HG03159 (cell line): ENCODE measurements around the gene PTPRM.

Experiments
- ATAC-seq: cut with Tn5 transposase; IDR thresholded peaks from one replicate; pipeline ENCODE4 v1.9.1; 2021; ENCODE audit warnings: mild to moderate bottlenecking, moderate library complexity; ENCODE audit not compliant: unreplicated experiment

PTPRM gene

DNA sequence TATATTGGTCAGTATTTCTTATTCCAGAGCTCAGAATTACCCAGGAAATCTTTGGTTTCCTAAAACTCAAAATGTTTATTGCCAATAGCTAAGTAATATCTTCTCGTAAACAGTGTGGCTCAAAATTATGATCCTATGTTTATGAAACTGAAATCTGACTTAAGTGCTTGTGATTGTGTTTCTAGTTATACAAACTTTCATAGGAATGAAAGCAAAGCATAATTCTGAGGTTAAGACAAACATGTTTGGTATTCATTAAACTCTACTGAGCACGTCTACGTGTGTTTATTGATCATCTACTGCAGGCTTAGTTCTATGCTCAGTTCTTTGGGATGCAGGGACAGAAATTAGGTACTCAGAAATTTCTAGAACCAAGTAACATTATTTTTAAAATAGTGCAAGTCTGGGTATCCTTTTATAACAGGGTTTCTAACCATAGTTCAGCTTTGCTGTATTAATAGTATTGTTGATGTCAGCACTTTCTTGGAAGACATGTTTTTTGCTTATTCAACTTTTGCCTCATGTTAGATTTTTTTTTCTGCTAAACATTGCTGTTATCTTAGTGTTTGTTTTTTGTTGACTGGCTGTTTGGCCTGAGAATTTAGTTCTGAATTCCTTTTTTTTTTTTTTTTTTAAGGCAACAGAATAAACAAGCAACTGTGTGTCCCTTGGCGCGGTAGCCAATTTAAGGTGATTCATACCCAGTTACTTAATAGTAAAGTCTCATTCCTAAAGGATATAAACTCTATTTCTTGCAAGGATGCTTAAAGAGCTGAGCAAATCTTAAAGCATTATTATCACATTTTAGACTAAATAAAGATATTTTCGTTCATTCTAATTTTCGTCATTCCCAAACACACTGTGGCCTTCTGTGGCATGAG, 31.3 kb downstream of the PTPRM start:
- no peak for ATAC-seq

DNA sequence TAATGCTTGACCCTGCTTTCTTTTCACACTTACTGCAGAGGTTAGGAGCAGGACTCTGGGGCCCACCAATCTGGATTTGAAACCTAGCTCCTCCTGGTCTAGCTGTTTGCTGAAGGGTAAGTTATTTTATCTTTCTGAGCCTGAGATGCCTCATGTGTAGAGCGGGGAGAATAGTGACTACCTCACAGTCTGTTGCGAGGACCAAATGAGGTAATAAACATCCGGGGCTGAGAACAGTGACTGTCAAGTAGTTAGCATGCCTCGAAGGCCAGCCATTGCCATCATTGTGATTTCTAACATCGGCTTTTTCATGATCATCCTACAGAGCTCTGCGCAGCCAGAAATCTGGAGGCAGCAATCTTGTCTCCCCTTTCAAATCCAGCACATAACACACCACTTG, 32.9 kb downstream of the PTPRM start:
- no peak for ATAC-seq

DNA sequence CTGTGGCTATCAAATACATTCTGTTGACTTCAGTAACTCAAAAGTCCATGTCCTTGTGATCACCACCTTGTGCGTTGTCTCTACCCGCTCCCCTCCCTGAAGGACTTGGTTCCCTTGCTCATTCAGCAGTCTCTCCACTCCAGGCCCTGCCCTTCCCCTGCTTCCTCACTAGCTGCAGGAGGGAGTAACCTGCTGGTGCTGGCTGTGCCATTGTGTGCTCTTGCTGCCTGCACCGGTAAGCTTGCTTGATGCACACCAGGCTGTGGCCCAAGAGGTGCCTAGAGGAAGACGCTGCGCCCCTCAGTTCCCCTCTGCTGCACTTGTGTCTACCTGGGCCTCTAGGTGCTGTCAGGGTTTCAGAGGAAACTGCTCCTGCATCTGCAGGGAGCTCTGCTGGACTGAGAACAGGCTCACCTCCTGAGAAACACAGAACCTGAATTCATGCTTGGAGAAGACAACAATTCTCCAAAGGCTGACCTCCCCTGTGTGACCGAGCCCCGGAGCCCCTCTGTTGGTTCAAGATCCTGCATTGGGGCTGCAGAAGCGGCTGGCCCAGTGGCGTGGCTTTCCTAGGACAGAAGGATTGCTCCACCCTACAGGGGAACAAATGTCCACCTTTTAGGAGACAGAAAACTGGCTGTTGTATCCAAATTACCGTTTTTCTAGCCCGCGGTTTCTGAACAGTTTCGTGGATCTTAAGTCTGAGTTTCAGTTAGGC, 33.6 kb downstream of the PTPRM start:
- no peak for ATAC-seq

DNA sequence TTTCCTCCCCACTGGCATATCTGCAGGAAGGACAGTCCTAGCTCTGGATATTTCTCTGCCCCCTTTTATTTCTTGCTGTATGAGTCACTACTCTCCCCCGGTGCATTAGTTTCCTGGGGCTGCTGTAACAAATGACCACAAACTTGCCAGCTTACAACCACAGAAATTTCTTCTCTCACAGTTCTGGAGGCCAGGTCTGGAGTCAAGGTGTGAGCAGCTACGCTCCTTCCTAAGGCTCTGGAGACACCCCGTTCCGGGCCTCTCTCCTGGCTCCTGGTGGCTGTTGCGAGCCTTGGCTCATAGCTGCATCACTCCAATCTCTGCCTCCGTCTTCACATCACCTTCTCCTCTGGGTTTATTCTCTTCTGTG, 34.1 kb downstream of the PTPRM start:
- no peak for ATAC-seq

DNA sequence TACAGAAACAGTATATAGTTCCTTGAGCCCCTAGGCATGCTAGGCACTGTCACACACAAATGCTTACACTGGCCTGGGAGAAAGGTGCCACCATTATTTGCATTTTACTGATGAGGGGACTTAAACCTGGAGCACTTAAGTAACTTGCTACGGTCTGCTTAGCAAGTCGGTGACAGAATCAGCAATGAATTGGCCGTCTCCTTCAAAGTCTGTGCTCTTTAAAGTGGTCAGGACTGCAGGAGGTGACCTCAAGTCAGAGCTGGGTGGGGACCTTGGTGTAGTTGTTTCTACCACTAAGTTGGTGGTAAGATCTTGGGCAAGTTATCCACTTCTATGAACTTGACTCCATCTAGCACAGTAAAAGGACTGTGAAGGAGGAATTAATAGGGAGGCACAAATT, 34.8 kb downstream of the PTPRM start:
- ATAC-seq, result no peak

DNA sequence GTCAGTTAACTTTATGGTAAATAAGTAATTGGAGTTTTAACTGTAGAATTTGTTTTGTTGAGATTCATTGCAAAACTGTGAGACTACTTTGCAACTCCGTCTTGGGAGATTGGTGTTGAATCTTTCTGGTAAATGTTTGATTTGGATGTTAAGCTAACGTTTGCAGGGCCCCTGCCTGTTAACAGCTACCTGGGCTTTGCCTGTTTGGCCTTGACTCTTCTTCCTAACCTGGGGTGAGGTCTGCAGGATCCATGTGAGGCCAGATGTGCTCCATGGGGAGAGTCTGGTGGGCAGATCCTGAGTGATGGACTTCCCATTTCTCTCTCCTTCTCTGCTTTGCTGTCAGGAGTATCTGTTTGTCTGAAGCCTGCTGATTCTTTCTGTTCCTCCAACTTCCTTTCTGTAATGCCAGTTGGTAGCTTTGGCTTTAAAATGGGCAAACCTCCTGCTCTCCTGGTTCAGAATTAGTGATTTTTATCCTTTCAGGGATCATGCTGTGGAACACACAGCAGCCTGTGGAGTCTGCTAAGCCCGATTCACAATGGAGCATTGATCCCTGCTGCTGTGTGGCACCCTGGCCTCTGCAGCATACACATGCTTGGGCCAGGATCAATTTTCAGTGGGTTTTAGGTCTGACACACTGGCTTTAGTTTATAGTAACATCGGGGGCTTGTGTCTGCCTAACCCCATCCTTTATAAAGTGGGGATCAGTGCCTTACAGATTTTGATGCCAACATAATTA, 36.3 kb downstream of the PTPRM start:
- no peak for ATAC-seq

DNA sequence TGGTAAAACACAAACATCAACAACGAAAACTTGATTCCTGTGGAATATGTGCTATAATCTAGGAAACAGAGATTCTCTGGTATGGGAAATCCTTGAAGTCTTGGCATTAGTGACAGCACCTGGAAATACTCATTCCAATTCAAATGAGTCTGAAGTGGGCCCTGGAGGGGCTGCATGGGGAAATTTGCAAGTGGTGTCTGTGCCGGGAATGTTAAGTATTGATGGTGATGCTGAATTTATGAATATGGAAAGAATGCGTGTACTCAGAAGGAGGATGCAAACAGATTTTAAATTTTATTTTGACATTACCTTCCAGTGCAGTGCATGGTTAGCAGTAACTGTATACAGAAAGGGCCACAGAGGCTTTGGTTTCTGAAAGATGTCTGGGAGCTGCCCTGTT, 37.2 kb downstream of the PTPRM start:
- ATAC-seq, result no peak

DNA sequence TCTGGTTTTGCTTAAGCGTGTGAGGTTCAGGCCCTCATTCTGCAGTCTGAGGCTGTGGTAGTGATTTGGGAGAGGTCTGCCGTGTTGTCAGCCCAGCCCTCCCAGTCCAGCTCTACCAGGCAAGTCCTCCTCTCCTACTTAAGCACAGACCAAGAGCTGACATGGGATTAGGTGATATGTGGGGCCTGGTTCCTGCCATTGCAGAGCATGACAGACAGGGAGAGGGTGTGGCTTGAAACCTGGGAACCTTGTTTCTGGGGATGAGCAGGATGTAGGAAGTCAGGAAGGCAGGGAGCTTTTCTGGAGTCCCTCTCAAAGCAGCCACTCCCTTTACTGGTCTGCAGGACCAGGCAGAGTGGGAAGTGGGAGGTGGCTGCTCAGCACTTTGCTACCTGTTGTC, 38.6 kb downstream of the PTPRM start:
- ATAC-seq, result no peak

DNA sequence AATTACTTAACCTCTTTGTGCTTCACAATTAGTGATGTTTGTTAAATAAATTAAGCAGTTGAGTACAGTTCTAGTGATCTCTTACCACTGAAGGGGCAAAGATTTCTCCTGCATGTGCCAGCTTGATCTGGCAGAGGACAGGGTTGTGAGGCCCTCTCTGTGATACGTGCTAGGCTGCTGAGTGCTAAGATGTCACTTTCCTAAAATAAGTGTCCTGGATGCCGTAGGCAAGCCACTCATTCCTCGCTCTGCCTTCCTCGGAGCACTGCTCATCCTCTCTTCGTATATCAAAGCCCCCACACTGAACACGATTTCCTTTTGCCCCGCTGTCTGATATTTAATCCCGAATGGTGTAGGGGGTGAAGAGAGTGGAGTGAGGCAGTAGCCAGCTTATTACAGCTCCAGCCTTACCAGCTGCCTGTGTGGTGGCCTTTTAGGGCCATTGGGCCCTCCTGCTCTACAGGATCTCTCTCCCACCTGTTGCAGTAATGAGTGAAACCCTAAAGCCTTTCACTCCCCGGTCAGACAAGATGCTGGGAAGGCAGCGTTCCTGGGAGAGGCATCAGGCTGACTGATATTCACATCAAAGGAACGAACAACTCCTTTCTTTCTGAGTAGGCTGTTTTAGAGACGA, 40.5 kb downstream of the PTPRM start:
- ATAC-seq, result no peak

DNA sequence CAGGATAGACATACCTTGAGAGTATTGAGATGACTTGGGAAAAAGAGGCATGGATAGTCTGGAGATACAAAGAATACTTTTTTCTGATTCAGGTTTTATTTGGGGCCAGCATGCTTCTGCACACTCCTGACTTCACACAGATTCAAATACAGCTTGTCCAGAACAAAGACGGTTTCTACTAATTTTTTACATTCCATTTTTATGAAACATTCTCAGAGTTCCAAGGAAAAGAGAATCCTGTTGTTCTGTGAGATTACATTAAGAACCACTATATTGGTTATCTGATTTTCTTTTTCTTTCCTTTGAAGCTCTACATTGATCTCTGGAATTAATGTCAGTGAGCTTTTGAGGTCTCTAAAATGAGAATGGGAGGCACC, 41.0 kb downstream of the PTPRM start:
- ATAC-seq, result no peak

DNA sequence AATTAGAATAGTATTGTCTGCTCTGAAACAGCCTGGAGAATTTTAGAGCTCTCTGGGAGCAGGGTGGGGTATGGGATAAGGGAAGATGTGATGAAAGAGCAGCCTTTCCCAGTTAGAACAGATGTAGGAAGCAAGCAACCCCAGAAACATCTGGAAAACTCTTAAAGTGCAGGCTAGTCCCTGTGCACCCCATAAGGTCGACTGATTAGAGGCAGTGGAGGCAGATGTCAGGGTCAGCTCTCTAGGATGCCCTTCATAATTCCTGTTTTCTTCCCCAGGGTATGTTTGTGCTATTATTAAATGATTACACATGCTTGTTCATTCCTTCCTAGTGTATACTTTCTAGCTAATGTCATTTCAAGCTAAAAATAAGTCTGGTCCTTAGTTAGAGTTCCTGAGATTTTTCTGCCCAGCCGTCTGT, 41.7 kb downstream of the PTPRM start:
- no peak for ATAC-seq

DNA sequence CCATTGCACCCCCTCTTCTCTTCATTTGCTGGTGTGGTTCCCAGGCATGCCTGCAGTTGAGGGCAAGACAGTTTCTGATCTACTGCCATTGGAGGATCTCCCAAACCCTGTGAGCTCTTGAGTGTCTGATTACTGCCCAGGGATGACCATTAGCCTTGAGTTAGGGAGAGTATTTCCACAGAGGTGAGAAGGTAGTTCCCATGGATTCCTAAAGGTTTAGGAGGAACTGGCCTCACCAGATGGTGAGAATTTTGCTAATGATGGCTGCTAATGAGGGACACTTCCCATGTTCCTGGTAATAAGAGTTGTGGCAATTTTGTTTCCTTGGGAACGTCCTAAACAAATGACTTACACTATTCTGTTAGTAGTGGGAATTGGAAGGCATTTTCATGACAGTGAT, 42.5 kb downstream of the PTPRM start:
- ATAC-seq, result no peak

DNA sequence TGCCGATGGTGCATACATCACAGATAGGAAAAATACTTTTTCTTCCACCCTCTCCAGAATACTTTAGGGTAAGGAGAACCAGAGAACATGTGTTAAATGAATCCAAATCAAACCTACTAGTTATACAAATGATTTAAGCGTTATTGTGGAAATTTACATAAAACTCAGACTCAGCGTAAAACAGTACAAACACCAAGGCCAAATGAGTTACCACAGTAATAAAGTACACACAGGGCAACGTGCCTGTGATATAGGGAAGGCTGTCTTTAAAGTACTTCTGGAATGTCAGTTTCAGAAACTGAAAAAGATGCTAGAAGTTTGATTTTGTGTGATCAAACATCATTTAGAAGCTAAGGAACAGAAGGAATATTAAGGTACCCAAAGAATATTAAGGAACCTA, 46.9 kb downstream of the PTPRM start:
- ATAC-seq, result no peak

DNA sequence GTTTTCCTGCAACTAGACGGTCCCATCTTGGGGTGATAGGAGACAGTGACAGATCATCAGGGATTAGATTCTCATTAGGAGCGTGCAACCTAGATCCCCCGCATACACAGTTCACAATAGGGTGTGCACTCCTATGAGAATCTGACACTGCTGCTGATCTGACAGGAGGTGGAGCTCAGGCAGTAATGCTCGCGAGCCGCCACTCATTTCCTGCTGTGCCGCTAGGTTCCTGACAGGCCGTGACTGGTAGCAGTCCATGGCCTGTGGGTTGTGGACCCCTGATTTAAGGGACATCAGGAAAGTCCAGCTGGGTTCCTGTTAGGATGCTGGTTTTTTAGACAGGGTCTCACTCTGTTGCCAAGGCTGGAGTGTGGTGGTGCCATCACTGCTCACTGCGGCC, 48.7 kb downstream of the PTPRM start:
- no peak for ATAC-seq

DNA sequence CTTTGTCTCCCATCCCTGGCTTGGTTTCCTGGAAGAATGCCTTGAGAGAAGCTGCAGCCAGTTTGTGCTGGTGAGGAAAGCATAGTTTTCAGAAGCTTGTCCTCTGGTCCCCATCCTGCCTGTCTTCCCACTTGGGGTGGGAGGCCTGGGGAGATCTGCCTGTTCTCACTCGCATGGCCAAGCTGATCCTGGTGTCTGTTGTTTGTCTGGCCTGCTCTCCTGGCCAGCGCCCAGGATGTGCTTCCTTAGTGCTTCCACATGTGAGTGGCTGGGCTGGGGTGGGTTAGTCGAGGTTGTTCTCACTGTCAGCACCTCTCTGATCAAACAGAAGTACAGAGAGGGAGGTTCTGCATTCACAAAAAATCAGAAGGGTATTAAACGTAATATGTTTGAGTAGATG, 49.5 kb downstream of the PTPRM start:
- no peak for ATAC-seq

DNA sequence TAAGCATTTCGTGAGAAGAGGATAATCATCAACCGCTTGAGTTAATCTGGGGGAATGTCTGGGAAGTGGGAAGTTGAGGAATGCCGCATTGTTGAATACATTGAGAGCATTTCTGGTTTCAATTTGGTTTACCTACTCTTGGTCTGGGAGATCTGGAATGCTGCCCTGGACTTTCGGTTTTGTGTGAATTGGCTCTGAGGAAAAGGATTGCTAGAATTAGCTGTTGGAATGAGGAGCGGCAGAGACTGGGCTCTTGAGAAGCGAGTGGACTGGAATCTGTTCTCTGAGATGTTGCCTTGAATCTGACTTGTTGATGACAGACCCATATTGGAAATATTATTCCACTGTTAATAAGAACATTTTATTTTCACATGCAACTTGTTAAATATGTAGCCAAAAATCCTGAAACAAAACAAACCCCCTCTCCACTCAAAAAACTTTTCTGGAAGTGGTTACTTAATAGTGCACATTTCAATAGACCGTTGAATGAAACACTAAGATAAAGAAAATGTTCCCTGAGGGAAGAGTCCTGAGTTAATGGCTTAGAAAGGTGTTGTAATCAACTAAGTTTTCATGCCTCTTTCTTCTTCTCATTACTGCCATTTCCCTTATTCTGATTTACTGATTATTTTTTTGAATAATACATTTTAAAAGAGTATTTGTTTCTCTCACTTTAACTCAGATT, 50.8 kb downstream of the PTPRM start:
- ATAC-seq, result no peak

DNA sequence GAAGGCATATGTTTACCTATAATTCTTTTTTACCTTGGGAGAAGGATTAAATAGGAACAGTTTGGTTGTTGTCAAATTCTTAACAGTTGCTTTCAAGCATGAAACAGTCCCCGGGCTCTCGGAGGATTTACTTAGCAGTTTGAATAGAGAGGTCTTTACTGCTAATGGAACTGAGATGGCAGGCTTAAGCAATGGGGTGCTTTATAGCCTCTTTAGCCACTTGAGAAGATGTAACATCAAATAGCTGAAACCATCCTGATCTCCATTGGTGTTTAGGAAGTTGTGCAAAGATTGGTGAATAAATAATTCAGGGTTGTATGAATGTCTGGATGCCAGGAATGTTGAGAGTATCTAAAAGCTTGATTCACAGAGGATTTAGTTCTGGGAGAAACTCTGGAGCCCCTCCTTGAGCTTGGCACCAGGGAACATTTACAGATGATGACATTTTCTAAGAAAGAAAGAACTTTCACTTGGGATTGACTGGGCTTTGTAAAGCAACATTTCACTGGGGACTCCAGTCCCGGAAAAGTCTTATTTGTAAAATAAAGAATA, 51.9 kb downstream of the PTPRM start:
- no peak for ATAC-seq

DNA sequence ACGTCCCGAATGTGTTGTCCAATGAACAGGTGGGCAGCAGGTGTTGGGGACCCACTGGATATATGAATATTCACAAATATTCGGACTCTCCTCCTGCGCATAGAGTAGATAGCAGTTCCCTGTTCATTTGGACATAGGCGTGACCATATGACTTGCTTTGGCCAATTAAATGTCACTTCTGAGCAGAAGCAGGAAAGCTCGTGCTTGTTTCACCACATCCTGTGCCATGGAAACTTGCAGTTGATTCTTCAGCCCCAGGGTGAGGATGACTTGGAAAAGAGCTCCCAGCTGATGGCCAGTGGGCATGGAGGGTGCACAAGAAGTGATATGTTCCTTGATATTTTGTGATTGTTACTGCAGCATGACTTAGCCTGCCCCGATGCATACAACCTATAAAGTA, 52.6 kb downstream of the PTPRM start:
- ATAC-seq, result no peak

DNA sequence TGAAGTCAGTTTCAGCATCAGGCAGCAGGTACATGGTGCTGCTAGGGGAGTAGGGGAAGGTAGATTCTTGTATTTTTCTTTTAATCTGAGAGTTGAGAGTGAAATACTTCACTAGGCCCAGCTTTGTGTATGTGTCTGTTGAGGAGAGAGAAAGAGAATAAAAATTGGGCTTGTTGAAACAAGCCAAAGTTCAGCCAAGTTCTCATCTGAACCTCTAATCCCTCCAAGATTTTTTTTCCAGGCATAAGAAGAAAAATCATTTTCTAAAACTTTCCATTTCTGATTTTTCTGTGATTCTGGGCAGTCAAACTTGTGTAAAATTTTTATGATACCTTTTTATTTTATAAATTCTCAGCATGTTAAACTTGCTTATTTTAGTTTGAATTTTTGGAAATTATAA, 55.6 kb downstream of the PTPRM start:
- no peak for ATAC-seq

DNA sequence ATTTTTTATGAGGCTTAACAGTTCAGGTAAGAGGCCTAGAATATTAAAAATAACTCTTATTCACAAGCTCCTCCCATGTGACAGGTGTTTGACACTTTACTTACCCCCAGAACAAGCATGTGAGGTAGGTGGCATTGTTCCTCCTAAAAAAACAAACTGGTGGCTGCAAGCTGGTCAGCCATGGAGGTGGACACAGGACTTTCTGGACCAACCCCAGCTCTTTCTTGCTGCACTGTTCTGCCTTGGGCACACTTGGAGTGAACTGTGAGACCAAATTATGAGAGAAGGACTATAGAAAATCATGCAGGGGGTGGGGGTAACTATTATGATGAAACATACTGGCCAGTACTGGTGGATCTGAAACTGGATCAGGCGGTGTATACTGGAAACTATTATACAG, 56.6 kb downstream of the PTPRM start:
- ATAC-seq, result no peak

DNA sequence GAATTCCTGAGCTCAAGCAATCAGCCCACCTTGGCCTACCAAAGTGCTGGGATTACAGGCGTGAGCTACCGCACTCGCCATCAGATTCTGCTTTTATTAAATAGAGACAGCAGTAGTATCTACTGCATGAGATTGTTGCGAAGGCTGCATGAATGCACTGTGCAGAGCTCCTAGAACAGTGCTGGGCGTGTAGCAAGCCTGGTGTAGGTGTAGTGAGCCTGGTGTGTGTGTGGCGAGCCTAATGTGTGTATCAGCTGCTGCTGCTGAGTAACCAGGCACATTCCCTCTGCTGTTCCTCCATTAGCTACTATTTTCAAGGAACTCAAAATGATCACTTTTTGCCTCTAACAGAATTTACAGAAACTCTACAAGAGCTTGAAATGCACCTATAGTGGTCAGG, 57.6 kb downstream of the PTPRM start:
- no peak for ATAC-seq
